Progenitor cell of endocrine pancreas (in vitro differentiated cells): ENCODE data around the gene BMAL2. TPM values are rescaled to one million over a fixed set of nuclear protein-coding genes. Genes with fewer than 3 reads are reported as not detected.

Experiments
- DNase-seq: peaks from one replicate; pipeline ENCODE4 v3.0.0; 2021; ENCODE audit warnings: low spot score; ENCODE audit not compliant: unreplicated experiment
- H3K27ac Mint-ChIP-seq: 2 replicates; pipeline ENCODE4 v1.8.0; 2021; ENCODE audit warnings: mild to moderate bottlenecking, moderate library complexity, mixed read lengths
- H3K27me3 Mint-ChIP-seq: 2 replicates; pipeline ENCODE4 v1.8.0; 2021; ENCODE audit warnings: mixed read lengths
- H3K36me3 Mint-ChIP-seq: 2 replicates; pipeline ENCODE4 v1.8.0; 2022; ENCODE audit warnings: mixed read lengths; ENCODE audit not compliant: insufficient read depth
- H3K4me1 Mint-ChIP-seq: 2 replicates; pipeline ENCODE4 v1.8.0; 2021; ENCODE audit warnings: low read depth, mixed read lengths
- H3K4me3 Mint-ChIP-seq: 2 replicates; pipeline ENCODE4 v1.8.0; 2021; ENCODE audit warnings: low read depth, mild to moderate bottlenecking, moderate library complexity, mixed read lengths
- H3K9me3 Mint-ChIP-seq: 2 replicates; pipeline ENCODE4 v1.8.0; 2021; ENCODE audit warnings: low read depth, mixed read lengths
- total RNA-seq: library from RNA; stranded (reverse); gene quantifications from 2 replicates; pipeline ENCODE4 v1.2.1, GENCODE V29; 2021
- TF ChIP-seq, protein P1 (sequence below): fragments of 200-600 bp; sonication (generic); IDR thresholded peaks from one replicate; pipeline ENCODE4 v1.5.0; 2021; ENCODE audit warnings: antibody characterized with exemption, mild to moderate bottlenecking; ENCODE audit not compliant: unreplicated experiment

Gene BMAL2
- total RNA-seq, 1 donor from 2014 or later = 28.8 TPM

GRCh38 chr12:27290501-27291168 is 42.0 kb upstream of the BMAL2 start:
- no peaks in the 10 kb centered on the region for H3K9me3 Mint-ChIP-seq
- H3K27me3 Mint-ChIP-seq = no peaks in the 10 kb centered on the region
- H3K36me3 Mint-ChIP-seq = peaks cover 8% of the 10 kb centered on the region
- H3K4me1 Mint-ChIP-seq = peaks cover 51% of the 10 kb centered on the region
- H3K4me3 Mint-ChIP-seq = no peak overlapping the region
- peak overlapping the region; percentile 25 for H3K27ac Mint-ChIP-seq
- DNase-seq = no peak
- TF ChIP-seq, protein P1, sequence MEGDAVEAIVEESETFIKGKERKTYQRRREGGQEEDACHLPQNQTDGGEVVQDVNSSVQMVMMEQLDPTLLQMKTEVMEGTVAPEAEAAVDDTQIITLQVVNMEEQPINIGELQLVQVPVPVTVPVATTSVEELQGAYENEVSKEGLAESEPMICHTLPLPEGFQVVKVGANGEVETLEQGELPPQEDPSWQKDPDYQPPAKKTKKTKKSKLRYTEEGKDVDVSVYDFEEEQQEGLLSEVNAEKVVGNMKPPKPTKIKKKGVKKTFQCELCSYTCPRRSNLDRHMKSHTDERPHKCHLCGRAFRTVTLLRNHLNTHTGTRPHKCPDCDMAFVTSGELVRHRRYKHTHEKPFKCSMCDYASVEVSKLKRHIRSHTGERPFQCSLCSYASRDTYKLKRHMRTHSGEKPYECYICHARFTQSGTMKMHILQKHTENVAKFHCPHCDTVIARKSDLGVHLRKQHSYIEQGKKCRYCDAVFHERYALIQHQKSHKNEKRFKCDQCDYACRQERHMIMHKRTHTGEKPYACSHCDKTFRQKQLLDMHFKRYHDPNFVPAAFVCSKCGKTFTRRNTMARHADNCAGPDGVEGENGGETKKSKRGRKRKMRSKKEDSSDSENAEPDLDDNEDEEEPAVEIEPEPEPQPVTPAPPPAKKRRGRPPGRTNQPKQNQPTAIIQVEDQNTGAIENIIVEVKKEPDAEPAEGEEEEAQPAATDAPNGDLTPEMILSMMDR = no peak

DNA sequence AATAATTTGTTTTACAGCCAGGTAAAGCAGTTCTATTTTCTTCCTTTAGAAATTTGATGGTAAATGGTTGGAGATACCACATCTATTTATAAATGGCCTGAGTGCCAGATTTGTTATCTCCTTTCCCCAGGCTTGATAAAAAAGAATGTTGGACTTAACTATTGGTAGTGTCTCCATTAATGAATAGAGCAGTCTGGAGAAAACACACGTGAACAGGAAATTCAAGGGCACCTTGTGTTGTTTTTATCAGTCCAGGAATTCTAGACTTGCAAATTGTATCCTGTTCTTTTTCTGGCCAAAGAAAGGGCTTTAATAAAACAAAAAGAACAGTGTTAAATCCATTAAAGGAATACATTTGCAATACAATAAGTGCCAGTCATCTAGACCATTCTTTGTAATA is 40.8 kb upstream of the BMAL2 start:
- TF ChIP-seq, protein P1 = no peak
- Mint-ChIP-seq H3K27ac (peak overlapping the region; percentile 46), H3K4me1 (peaks cover 51% of the 10 kb centered on the region), H3K36me3 (peaks cover 11% of the 10 kb centered on the region), H3K4me3 (no peak overlapping the region), H3K27me3 (no peaks in the 10 kb centered on the region), H3K9me3 (no peaks in the 10 kb centered on the region)
- DNase-seq = no peak

GRCh38 chr12:27292718-27293117 is 39.9 kb upstream of the BMAL2 start:
- H3K9me3 Mint-ChIP-seq = no peaks in the 10 kb centered on the region
- no peaks in the 10 kb centered on the region for H3K27me3 Mint-ChIP-seq
- TF ChIP-seq, protein P1 = no peak
- H3K4me1 Mint-ChIP-seq = peaks cover 51% of the 10 kb centered on the region
- H3K4me3 Mint-ChIP-seq = no peak overlapping the region
- no peak overlapping the region for H3K27ac Mint-ChIP-seq
- H3K36me3 Mint-ChIP-seq = peaks cover 13% of the 10 kb centered on the region
- no peak for DNase-seq

- Mint-ChIP-seq H3K4me1 (peaks cover 51% of the 10 kb centered on the region), H3K9me3 (peaks cover 3% of the 10 kb centered on the region)
Measured at GRCh38 chr12:27293463-27293862, 39.2 kb upstream of the BMAL2 start.

DNA sequence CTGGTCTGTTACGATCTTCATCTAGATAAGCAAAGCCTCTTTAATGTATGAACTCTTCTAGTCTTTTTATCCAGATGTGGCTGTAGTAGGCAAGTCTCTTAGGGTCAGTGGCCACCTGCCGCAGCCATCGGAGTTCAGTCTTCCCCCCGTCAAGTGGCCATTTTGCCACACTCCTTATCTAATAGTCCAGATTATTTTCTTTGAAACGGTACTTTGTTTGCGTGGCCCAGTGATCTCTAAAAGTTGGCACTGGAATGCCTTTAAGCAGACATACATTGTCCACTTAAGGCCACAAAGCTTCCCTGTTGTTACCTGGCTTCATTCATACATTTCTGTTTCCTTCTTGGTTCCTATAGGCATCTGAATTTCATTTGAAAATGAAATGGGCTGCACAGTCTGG is 36.0 kb upstream of the BMAL2 start:
- TF ChIP-seq, protein P1 = no peak
- H3K4me3 Mint-ChIP-seq = no peak overlapping the region
- peaks cover 29% of the 10 kb centered on the region for H3K4me1 Mint-ChIP-seq
- peaks cover 39% of the 10 kb centered on the region for H3K36me3 Mint-ChIP-seq
- no peak for DNase-seq
- H3K27me3 Mint-ChIP-seq = no peaks in the 10 kb centered on the region
- H3K27ac Mint-ChIP-seq = peak overlapping the region; percentile 21
- H3K9me3 Mint-ChIP-seq = peaks cover 11% of the 10 kb centered on the region

More at GRCh38 chr12:27293463-27293862, 39.2 kb upstream of the BMAL2 start:
- H3K27ac Mint-ChIP-seq = peak overlapping the region; percentile 54
- H3K4me3 Mint-ChIP-seq = no peak overlapping the region
- no peaks in the 10 kb centered on the region for H3K27me3 Mint-ChIP-seq
- DNase-seq = no peak
- TF ChIP-seq, protein P1 = no peak
- peaks cover 20% of the 10 kb centered on the region for H3K36me3 Mint-ChIP-seq
